ENCODE data around the gene TOR1AIP2. TPM values are rescaled to one million over a fixed set of nuclear protein-coding genes. Genes with fewer than 3 reads are reported as not detected.
"Not testable (repeated sequence)": the region's sequence is repeated elsewhere in the genome, so short reads cannot be mapped to it uniquely, and the experiment has no call there.

The TOR1AIP2 gene
- polyA plus RNA-seq, 4 donors: 32.8 to 39.6 (median 36.4) TPM

DNA sequence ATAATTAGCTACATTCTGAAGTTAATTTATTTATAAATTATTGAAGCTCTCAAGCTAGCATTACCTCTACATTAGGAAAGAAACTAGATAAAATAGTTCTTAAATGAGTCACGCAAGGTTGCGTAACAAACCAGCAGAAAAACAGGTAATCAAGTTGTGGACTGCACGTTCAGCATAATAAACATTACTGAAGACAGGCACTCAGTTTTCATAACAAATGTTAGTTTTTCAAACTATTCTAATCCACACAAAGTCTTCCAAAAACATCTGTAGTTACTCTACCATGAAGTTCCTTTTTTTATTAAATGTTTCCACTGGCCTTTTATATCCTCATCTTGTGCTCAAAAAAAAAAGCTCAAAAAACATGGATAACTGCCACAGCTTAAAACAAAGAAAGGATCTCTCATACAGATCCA, 1.3 kb downstream of the TOR1AIP2 start:
- DNase-seq (ENCODE audit: low read depth in 4 of 4, low spot score in 3 of 4): no peak

DNA sequence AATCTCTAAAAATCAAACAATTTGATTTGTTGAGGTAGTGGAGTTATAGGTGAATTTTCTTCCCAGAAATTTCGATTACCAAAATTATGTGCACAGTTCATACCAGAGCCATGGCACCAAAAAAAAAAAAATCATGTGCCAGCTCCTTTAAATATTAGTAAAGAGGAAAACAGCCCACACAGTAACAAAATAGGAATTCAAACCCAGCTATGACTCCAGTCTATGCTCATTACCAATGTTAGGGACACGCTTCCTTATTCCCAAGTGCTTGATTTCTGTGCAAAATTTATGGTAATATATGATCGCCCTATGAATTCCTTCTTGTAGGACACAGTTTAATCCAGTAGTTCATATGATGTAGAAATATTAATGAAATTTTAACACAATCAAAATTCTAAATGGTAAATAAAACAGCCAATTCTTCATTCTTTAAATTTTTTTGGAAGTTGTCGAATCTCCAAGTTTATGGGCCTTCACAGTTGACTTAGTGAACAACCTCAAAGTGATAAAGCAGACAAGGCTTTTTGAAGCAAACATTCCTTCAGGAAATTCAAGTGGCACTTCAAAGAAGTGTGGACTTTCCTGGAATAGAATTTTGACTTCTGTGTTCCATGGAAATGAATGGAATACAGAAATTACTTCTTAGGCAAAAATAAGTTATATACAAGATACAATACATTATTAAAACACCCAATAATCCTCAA, 1.9 kb downstream of the TOR1AIP2 start:
- no peak for DNase-seq (ENCODE audit: low read depth in 4 of 4, low spot score in 3 of 4)

- DNase-seq (ENCODE audit: low read depth in 4 of 4, low spot score in 3 of 4): no peak
Observed at GRCh38 chr1:179873438-179873851, 4.2 kb downstream of the TOR1AIP2 start.

DNA sequence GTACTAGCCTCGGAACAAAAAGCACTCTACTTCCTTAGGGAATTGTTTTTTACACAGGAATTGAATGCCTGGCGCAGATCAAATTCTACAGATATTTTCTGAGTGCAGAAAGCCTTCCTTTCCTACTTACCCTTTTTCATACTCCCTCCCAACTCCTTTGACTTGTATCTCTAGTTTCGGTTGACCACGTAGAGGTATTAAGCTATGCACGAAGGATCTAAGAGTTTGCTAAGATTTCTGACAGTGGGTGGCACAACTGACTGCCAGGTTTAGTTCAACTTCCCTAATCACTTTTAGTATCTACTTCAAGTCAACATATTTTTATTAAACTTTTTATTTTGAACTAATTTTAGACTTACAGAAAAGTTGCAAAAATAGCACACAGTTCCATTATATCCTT, 5.0 kb downstream of the TOR1AIP2 start:
- no peak for DNase-seq (ENCODE audit: low read depth in 4 of 4, low spot score in 3 of 4)

DNA sequence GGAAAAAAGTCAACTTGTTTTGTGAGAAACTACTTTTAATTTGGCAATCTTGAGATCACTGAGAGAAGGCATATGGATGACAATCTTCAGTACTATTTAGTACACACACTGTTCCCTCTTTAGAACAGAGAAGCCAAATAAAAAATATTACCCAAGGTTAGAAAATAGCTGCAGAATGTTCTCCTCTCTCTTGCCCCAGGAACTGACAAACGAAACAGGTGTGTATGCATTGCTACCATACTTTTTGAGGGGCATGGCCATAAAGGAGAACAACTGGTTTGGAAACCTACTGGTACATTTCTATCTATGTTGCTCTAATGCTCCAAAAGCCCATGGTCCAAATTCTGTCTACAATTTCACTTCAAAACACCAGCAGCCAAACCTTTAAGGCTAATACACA, 5.7 kb downstream of the TOR1AIP2 start:
- DNase-seq (ENCODE audit: low read depth in 4 of 4, low spot score in 3 of 4): no peak

GRCh38 chr1:179870870-179871269, 6.7 kb downstream of the TOR1AIP2 start:
- no peak for DNase-seq (ENCODE audit: low read depth in 4 of 4, low spot score in 3 of 4)

- no peak for DNase-seq (ENCODE audit: low read depth in 4 of 4, low spot score in 3 of 4)
Observed at GRCh38 chr1:179867493-179868330, 9.9 kb downstream of the TOR1AIP2 start.

DNA sequence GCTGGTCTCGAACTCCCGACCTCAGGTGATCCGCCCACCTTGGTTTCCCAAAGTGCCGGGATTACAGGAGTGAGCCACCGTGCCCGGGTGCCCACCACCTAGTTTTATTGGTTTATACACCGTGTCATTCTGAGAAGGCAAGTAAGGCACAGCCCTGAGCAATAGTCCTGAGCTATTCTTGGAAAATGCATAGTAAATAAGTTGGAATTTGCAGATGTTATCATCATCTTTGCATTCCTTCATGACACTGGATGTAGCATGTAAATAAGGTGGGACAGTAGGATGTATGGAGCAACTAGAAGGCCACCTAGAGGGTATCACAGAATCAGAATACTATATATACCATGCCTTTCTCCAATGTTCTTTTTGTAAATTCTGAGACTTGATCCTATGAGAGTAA, 11.0 kb downstream of the TOR1AIP2 start:
- no peak for DNase-seq (ENCODE audit: low read depth in 4 of 4, low spot score in 3 of 4)

DNA sequence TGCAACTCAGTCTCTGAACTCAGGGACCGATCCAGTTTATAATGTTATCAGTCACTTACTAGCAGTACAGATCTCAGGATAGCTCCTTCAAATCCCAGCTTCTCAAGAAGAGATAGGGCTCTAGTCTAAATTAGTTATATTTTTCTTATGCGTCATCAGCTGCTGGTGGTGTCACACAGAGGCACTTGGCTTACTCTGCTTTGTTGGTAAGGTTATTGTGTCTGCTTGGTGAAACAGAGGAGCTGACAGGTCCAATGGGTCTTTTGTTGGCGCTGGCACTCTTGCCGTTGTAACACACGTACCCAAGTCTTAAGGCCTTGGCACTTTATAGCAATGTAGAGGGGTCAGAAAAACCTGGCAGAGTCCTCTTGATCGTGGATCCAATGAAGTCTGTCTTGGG, 12.2 kb downstream of the TOR1AIP2 start:
- no peak for DNase-seq (ENCODE audit: low read depth in 4 of 4, low spot score in 3 of 4)

DNA sequence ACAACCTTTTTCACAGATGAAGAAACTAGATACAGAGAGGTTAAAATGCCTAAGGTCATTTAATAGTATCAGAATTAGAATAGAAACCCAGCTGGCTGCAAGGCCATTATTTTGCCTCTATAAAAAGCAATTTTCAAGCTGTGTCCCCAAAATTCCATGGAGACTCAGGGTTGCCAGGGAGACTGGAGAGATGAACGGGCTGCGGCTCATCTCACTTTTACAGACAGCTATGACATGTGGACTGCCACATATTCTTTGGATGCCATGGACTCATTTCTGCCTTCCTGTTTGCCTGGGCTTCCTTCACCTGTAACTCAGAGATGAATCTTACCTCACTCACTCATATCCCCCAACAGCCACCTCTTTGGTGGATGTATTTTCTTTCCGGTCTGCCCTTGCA, 17.0 kb downstream of the TOR1AIP2 start:
- no peak for DNase-seq (ENCODE audit: low read depth in 4 of 4, low spot score in 3 of 4)

- DNase-seq (ENCODE audit: low read depth in 4 of 4, low spot score in 3 of 4): no peak
Observed at GRCh38 chr1:179857009-179857408, 20.6 kb downstream of the TOR1AIP2 start.

DNA sequence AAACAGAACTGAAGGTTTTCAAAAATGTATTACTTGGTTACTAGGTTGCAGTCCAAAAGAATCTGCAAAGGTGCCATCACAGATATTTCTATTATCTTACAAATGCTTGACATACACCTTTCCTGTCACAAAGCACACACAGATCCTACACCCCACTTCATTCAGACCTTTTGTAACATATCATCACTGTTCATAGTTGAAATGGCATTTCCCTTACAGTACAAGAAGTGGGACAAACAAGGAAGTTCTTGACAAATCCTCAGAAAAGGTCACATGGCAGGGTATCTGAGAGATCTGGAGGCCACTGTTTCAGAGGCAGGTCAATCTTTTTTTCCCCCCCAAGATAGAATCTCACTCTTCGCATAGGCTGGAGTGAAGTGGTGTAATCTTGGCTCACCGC, 21.3 kb downstream of the TOR1AIP2 start:
- DNase-seq (ENCODE audit: low read depth in 4 of 4, low spot score in 3 of 4): no peak

DNA sequence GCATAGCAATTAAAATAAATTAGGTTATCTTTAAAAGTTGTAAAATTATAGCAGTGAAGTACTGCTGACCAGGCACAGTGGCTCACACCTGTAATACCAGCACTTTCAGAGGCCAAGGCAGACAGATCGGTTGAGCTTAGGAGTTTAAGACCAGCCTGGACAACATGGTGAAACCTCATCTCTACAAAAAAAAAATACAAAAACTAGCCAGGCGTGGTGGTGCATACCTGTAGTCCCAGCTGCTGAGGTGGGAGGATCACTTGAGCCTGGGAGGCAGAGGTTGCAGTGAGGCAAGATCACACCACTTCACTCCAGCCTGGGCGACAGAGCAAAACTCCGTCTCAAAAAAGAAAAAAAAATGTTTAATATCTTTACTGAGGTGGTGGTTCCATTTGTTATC, 21.8 kb downstream of the TOR1AIP2 start:
- not testable (repeated sequence) for DNase-seq (ENCODE audit: low read depth in 4 of 4, low spot score in 3 of 4)

- DNase-seq (ENCODE audit: low read depth in 4 of 4, low spot score in 3 of 4): no peak
Observed at GRCh38 chr1:179853102-179853501, 24.5 kb downstream of the TOR1AIP2 start.

DNA sequence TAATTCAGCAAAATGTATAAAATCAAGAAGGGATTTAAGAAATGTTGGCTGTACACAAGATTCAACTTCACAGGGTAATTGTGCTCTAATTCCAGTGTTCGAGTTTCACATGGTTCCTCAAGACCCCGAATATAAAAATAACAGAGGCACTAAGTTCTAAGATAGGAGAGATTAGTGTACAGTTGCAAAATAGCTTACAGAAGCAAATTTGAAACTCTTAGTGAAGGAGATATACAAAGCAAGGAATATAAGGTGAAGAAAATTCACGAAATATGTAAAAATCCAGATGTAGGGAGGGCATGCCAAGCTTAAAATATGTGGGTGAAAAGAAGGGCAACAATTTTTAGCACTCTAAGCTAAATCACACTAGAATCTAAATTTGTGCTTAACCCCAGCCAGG, 29.4 kb downstream of the TOR1AIP2 start:
- no peak for DNase-seq (ENCODE audit: low read depth in 4 of 4, low spot score in 3 of 4)

- DNase-seq (ENCODE audit: low read depth in 4 of 4, low spot score in 3 of 4): no peak
Observed at GRCh38 chr1:179840107-179840506, 37.5 kb downstream of the TOR1AIP2 start.

DNA sequence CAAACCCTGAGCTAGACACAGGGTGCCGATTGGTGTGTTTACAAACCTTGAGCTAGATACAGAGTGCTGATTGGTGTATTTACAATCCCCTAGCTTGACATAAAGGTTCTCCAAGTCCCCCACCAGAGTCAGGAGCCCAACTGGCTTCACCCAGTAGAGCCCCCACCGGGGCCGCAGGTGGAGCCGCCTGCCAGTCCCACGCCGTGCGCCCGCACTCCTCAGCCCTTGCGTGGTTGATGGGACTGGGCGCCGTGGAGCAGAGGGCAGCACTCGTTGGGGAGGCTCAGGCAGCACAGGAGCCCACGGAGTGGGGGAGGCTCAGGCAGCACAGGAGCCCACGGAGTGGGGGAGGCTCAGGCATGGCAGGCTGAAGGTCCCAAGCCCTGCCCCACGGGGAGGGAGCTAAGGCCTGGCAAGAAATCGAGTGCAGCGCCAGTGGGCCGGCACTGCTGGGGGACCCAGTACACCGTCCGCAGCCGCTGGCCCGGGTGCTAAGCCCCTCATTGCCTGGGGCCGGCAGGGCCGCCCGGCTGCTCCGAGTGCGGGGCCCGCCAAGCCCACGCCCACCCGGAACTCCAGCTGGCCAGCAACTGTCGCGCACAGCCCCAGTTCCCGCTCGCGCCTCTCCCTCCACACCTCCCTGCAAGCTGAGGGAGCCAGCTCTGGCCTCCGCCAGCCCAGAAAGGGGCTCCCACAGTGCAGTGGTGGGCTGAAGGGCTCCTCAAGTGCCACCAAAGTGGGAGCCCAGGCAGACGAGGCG, 40.7 kb downstream of the TOR1AIP2 start:
- not testable (repeated sequence) for DNase-seq (ENCODE audit: low read depth in 4 of 4, low spot score in 3 of 4)

DNA sequence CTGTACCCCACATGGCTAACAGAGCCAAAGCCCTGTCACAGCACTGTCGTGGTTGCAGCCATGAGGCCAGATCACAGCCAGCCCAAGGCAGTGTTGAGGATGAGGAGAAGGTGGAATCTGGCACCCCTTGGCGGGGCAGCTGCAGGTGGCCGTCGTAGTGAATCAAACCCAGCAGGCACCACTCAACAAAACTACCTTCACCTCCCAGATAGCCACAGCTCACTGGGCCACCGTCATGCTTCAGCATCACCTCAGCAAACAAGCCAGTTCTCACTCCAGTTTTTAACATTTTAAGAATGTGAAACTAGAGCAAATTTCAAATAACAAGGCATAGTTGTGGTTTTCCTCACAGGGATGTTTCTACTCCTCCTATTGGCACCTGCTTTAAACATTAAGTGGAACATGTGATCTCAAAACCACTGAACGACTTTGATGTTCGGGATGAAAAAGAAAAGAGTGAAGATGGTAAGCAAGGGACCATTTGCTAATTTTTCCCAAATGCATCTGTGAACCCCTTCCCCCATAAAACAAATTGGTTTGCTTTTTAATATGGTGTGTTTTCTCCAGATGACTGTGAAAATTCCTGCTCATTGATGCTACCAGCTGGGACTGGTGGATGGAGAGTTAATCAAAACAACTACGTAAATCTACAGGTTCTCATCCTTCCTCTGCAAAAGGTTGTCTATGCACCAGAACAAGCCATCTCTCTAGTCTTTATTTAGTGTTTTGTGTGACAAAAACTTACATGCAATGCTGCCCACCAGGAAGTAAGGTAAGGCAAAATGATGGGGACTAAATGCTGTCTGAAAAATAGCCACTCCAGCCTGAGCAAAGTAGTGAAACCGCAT, 45.5 kb downstream of the TOR1AIP2 start:
- no peak for DNase-seq (ENCODE audit: low read depth in 4 of 4, low spot score in 3 of 4)

GRCh38 chr1:179831225-179831624, 46.4 kb downstream of the TOR1AIP2 start:
- no peak for DNase-seq (ENCODE audit: low read depth in 4 of 4, low spot score in 3 of 4)

GRCh38 chr1:179828554-179829110, 49.0 kb downstream of the TOR1AIP2 start:
- no peak for DNase-seq (ENCODE audit: low read depth in 4 of 4, low spot score in 3 of 4)

Data from left renal pelvis (tissue), 4 donors.